Body of pancreas (tissue), 4 donors: ENCODE data around the gene RPS6KA5.
"Not testable (repeated sequence)": the region's sequence is repeated elsewhere in the genome, so short reads cannot be mapped to it uniquely, and the experiment has no call there.

Experiments used
- POLR2A ChIP-seq, 3 donors: fragments of 450-650 bp; IDR thresholded peaks; one replicate each; pipeline ENCODE4 v1.6.1; 2016; ENCODE audit warnings: antibody characterized with exemption in 3 of 3, mild to moderate bottlenecking in 2 of 3
- TF ChIP-seq, protein P1 (sequence below), 7 experiments: fragments of 450-650 bp in 4 of 7; fragments of 200-600 bp in 3 of 7; sonication (generic) in 3 of 7; IDR thresholded peaks; one replicate each; pipeline ENCODE4 v1.5.1; 2016 to 2019; ENCODE audit warnings: antibody characterized with exemption in 7 of 7

DNA sequence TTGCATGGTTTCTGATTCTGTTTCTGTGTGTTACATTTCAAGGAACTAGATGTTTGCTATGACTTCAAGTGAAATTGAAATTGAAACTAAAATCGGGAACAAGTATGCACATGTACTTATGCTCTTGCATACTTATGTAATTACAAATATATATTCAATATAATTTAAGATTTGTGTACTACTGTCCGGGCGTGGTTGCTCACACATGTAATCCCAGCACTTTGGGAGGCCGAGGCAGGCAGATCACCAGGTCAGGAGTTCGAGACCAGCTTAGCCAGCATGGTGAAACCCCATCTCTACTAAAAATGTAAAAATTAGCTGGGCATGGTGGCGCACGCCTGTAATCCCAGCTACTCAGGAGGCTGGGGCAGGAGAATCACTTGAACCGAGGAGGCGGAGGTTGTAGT is 37.8 kb downstream of the RPS6KA5 start:
- TF ChIP-seq, protein P1, sequence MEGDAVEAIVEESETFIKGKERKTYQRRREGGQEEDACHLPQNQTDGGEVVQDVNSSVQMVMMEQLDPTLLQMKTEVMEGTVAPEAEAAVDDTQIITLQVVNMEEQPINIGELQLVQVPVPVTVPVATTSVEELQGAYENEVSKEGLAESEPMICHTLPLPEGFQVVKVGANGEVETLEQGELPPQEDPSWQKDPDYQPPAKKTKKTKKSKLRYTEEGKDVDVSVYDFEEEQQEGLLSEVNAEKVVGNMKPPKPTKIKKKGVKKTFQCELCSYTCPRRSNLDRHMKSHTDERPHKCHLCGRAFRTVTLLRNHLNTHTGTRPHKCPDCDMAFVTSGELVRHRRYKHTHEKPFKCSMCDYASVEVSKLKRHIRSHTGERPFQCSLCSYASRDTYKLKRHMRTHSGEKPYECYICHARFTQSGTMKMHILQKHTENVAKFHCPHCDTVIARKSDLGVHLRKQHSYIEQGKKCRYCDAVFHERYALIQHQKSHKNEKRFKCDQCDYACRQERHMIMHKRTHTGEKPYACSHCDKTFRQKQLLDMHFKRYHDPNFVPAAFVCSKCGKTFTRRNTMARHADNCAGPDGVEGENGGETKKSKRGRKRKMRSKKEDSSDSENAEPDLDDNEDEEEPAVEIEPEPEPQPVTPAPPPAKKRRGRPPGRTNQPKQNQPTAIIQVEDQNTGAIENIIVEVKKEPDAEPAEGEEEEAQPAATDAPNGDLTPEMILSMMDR (IDR thresholded peaks at IDR 0.05), result not testable (repeated sequence)
- not testable (repeated sequence) for TF ChIP-seq POLR2A (IDR thresholded peaks at IDR 0.05)
